GM12892 (cell line): Measurements from ENCODE around the gene ZNF431.
"Not testable (repeated sequence)": the region's sequence is repeated elsewhere in the genome, so short reads cannot be mapped to it uniquely, and the experiment has no call there.

ENCODE experiments used
- POLR2A ChIP-seq: IDR thresholded peaks from 2 replicates; pipeline ENCODE4 v1.6.1; 2011; ENCODE audit warnings: low read depth, low read length, control low read depth
- TAF1 ChIP-seq: IDR thresholded peaks from 2 replicates; pipeline ENCODE4 v1.6.1; 2011; ENCODE audit warnings: low read depth, mild to moderate bottlenecking, control low read depth, low read length, borderline replicate concordance

GRCh38 chr19:21141006-21141405 lies 834 bp upstream of the ZNF431 start:
- TF ChIP-seq POLR2A, TAF1: not testable (repeated sequence)
